Left hindlimb (tissue), 1 donor: Measurements from ENCODE around the gene P2RY8.
"Not testable (repeated sequence)": the region's sequence is repeated elsewhere in the genome, so short reads cannot be mapped to it uniquely, and the experiment has no call there.

Experiments
- DNase-seq: peaks from one replicate; pipeline ENCODE4 v3.0.0-alpha.2; 2018

Gene P2RY8

DNA sequence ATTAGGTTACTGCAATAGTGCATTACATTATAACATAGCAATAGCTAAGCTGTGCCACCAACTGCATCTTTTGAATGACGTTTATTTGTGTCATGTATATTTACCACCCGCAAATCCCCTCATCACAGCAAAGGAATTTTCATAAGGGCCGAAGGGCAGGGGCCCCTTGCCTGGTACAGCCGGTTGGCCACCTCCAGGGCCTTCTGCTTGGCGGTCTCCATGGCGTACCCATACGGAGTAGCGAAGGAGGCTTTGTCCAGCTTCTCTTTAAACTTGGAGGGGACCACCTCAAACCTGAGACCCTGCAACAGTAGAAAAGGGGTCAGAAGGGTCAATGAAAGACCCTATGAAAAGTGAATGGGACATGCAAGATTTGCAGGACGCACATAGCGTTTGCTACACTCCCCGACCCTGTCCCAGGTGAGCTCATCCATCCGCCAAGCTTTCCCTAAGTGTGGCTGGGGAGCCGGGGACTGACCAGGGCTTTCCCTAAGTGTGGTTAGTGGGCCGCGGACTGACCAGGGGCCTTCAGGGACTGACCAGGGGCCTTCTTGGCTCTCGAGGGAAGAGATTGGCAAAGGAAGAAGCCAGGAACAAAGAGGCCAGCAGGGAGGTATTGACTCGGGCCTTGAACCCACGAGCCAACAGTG, 94.8 kb downstream of the P2RY8 start:
- DNase-seq: no peak

DNA sequence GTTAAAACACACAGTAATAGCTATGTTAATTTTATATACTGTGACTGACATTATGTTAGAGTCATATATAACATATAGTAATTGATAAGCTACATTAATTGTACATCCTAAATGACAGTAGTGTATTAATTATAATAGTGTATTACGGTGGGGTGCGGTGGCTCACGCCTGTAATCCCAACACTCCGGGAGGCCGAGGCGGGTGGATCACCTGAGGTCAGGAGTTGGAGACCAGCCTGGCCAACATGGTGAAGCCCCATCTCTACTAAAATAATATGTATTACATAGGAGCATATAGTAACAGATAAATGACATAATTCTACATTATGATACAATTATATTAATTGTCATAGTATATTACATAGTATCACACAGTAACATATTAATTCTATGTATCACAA, 96.5 kb downstream of the P2RY8 start:
- DNase-seq: no peak

DNA sequence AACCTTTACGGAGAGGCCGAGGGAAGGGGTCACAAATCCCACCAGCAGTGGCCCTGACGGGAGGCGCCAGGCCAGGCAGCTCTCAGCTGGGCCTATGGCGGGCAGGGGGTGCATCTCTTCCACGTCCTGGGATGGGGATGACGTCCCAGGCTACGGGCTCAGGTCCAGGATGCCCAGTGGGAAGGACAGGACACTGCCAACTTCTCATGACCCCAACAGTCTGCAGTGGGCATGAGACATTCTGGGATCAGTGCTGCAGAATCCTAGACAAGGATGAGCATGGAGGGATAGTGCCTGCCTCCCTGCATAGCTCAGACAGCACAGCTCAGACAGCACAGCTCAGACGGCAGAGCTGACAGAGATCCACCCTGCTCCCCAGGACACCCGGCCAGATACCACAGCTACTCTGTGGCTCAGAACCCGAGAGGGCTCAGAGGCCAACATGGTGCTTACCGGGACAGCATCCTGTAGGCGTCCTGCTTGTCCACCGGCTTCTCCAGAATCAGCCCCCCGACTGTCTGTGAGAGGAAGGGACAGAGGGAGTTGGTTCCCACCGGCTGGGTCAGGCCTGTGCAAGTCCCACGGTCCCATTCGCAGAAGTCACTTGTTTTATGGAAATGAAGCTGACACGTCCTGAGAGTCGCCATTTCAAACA, 101.6 kb downstream of the P2RY8 start:
- DNase-seq: no peak

DNA sequence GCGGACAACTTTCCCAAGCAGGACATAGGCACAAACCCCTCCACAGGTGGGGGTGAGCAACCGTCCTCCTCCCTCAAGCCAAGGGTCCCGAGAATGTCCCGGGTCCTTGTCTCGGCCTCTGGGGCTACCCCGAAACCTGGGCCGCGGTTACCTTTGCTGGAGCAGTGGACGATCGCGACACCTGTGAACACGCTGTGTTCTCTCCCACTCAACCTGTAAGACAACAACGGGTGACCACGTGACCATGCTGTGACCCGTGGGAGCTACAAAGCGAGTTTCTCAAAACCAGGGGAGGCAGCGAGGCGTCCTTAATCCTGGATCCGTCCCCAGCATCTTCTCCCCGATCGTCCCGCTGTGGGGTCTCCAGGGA, 102.1 kb downstream of the P2RY8 start:
- no peak for DNase-seq

DNA sequence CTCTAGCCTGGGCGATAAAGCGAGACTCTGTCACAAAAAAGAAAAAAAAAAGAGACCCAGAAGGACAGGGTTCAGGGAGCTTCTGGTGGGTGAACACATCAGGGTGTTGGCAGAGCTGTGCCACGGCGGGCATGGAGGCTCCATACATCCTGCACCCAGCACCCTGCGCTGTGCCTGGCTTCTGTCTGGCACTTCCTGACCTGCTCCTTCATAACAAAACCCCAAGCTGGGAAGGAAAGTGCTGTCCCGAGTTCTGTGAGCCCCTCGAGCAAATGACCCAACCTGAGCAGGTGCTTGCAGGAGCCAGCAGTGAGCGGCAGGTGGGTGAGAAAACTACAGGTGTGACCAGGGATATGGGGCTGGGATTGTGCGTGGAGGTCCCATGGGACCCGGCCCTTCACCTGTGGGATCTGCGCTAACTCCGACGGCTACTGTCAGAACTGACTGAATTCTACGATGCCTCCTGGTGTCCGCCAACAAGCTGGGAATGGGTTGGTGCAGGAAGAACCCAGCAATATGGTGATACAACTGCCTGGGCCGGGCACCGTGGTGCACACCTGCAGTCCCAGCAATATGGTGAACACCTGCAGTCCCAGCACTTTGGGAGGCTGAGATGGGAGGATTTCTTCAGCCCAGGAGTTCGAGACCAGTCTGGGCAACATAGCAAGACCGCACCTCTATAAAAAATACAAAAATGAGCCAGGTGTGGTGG, 103.2 kb downstream of the P2RY8 start:
- DNase-seq: no peak

DNA sequence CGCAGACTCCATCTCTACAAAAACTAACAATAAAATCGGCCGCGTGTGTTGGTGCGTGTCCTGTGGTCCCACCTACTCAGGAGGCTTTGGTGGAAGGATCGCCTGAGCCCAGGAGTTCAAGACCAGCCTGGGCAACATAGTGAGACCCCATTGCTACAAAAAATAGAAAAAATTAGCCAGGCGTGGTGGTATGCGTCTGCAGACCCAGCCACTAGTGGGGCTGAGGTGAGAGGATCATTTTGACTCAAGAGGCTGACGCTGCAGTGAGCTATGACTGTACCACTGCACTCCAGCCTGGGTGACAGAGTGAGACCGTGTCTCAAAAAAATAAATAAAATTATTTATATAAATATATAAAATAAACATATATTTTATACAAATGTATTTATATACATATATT, 106.5 kb downstream of the P2RY8 start:
- DNase-seq: no peak

DNA sequence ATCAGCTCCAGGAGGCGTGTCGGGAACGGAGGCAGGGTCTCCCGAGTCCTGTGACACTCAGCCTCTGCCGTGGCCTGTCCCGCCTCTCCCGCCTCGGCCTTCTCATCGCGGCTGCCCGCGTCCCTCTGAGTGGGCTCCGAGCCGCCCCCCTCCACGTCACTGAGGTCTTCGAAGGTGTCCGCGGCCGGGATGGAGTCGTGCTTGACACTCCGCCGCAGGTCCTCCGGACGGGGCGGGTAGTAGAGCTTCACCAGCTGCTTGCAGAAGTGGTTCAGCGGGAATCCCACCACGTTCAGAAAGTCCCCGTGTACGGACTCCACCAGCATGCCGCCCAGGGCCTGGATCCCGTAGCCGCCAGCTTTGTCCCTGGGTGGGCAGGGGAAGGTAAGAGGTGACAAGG, 109.2 kb downstream of the P2RY8 start:
- no peak for DNase-seq

DNA sequence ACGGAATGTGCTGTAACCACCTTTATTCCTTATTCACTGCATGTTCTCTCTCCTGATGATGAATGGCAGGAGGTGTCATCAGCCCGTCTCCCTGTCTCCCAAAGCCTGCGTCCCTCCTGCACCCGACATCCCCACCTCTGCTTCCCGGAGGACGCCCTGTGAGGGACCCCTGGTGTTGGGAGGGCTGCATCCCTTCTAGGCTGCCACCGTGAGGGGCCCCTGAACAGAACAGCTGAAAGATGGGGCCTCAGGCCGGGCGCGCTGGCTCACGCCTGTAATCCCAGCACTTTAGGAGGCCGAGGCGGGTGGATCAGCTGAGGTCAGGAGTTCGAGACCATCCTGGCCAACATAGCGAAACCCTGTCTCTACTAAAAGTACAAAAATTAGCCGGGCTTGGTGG, 110.7 kb downstream of the P2RY8 start:
- not testable (repeated sequence) for DNase-seq

DNA sequence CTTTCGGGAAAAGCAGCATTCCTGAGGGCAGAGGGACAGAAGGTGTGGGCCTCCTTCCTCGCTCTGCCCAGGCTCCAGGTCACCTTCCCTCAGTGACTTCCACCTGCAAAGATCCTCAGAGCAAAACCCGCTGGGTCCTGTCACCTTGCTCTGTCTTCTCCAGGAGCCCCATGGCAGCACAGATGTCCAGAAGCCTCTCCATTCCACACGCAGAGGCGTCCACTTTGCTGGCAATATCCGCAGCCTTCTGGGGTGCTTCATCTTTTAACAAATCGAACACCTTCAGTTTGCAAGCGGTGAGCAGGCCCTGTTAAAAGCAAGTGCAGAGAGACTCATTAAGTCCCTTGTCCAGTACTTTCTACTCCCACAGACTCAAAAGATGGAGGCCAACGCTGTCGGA, 111.6 kb downstream of the P2RY8 start:
- DNase-seq: no peak

DNA sequence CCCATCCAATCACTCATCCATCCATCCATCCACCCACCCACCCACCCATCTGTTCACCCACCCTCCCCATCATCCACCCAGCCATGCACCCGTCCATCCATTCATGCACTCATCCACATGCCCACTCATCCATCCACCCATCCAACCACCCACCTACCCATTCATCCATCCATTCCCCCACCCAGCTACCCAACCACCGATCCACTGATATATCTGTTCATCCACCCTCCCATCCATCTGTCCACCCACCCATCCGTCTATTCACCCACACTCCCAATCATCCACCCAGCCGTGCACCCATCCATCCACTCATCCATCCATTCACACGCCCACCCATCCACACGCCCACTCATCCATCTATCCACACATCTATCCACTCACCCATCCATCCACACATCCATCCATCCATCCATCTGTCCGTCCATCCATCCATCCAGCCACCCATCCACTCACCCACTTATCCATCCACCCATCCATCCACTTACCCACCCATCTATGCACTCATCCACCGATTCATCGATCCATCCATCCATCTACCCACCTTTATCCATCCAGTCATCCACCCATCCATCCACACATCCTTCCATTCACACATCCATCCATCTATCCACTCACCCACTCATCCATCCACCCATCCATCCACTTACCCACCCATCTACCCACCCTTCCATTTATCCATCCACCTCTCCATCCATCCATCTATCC, 112.7 kb downstream of the P2RY8 start:
- no peak for DNase-seq

DNA sequence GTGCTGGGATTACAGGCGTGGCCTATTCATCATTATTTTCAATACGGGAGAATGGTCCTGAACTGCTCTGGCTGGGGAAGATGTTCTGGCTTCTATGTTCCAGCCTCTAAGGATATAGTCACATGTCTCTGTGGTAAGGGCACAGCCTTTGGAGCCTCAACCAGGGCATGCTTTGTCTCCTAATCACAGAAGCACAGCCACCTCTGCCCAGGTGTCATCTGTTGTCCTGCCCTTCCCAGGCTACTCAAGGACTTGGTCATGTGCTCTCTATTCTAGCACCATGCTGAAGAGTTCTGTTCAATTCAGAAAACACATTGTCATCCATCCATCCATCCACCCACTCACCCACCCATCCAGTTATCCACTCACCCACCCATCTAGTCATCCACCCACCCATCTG, 113.8 kb downstream of the P2RY8 start:
- DNase-seq: no peak

DNA sequence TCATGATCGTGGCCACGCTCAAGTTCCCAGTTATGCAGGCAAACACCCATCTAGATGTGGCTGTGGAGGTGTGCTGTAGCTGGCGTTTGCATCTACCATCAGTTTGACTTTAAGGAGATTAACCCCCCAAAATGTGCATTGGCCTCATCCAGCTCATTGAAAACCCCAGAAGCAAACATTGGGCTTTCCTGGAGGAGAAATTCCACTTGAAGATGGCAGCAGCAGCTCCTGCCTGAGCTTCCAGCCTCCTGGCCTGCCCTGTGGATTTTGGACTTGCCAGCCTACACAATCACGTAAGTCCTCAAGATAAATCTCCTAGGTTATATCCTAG, 114.9 kb downstream of the P2RY8 start:
- no peak for DNase-seq

DNA sequence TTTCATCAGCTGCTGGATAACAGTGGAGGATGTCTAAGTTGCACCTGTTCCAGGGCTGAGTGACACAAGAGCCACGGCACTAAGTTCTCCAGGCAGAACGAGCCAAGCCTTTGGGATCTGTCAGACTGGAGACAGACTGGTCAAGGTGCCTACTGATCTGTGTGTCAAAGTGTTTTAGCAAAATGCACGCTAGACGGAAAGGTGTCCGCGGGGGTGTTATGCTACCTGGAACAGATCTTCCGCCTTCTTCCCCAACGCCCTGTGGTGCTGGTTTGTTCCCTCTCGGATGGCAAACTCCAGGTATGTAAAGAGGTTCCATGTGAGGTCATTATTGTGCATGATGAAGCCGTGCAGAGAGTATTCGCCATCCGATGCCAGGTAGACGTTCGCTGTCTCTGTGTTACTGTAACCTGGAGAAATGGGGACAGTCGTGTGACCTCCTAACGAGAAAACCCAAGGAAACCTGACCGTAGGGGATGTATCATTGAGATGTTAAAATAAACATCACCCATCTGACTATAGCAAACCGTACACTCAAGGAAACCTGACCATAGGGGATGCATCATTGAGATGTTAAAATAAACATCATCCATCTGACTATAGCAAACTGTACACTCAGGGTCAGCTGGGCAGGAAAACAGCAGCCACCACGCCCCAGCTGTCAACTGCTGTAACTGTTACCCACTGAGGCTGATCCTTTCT, 115.4 kb downstream of the P2RY8 start:
- DNase-seq: no peak

DNA sequence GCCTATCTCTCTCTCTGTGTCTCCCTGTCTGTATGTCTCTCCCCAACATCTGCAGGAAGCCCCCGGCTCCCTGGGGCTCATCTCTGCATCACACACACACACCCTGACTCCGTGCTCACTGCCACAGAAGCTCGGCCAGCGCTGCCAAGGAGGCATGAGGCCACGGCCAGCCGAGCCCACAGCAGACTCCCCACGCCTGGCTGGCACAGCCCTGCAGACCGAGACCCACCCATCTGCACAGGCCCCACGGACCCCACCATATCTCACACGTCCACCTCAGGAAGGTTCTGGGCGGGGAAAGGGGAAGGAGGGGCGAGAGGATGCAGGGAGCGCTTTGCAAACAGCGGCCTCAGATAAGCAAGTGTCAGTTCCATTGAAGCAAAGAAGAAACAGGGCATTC, 116.6 kb downstream of the P2RY8 start:
- DNase-seq: no peak

DNA sequence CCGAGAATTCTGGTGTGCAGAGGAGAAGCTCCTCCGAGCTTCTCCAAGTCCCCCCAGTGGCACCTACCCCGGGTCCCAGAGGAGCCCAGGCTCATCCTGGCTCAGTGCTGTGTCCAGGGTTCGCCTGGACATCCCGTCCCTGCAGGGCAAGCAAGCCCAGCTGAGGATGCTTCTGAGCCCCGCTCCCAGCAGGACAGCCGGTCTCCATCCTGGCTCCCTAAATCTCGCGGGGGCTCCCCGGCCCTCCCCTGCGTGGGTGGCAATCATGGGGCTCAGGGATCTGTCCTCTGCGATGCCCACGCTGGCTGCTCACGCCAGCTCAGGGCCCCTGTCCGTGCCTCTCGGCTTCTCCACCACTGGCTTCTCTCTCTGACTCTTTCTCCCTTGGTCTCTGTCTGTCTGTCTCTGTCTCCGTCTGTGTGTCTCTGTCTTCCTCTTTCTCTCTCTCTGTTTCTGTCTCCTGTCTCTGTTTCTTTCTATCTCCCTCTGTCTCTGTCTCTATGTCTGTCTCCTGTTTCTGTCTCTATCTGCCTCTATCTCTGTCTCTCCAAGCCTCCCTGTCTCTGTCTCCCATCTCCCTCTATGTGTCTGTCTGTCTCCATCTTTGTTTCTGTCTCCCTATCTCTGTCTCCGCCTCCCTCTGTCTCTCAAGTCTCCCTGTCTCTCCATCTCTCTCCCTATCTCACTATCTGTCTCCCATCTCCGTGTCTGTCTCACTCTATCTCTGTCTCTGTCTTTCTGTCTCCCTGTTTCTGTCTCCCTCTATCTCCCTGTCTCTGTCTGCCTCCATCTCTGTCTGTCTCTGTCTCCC, 117.2 kb downstream of the P2RY8 start:
- no peak for DNase-seq

DNA sequence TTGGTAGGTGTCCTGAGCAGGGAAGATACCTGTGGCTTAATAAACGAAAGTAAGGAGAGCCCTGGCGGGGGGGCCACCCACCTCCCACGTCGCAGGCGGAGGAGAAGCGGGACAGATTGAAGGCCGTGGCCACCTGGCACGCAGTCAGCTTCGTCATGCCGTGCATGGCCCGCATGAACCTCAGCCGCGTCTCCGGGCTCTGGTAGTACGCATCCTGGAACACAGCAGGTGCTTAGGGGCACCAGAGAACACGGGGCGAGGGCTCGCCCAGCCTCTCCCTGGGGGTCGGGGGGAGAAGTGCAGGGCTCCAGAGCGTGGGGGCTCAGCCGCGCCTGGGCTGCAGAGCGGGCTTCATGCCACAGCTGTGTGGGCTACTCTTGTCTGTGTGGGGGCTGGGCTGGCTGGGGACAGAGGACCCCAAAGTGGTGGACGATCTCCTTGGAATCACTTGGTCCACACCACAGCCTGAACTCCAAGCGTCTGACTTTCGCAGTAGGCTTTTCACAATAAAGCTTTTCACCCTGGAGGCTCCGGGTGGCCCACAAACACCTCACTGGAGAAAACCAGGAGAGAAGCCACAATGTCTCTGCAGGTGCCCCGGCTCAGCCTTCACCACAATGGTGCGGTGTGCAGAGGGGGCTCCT, 118.0 kb downstream of the P2RY8 start:
- no peak for DNase-seq

DNA sequence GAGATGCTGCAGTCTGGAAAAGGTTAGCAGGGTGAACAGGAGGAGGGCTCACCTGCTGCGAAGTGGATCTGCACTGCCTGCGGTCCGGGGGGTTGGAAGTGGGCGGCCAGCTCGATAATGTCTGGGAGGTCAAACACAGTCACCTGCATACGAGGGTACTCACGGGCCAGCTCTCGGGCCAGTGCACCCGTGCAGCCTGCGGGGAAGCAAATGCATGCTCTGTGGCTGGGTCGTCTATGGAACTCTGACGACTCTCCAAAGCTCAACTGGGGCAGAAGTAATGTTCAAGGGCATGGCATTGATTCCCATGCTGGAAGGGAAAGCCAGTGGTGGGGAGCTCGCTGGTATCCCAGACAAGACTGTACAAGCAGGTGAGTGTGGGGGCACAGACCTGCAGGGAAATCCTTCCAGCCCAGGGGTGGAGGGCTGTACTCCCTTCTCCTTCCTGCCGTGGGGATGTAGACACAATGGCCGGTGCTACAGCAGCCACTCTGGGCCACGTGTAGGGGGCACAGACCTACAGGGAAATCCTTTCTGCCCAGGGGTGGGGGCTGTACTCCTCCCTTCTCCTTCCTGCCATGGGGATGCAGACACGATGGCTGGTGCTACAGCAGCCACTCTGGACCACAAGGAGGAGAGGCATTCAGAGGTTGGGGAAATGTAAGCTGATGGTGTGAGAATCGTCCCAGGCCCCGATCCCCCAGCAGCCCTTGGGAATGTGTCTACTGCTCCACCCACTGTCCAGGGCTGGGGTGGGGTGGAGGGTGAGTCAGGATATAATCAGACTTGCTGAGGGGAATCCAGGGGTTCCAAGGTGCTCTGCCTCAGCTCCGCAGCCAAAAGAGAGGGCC, 118.8 kb downstream of the P2RY8 start:
- DNase-seq: no peak

DNA sequence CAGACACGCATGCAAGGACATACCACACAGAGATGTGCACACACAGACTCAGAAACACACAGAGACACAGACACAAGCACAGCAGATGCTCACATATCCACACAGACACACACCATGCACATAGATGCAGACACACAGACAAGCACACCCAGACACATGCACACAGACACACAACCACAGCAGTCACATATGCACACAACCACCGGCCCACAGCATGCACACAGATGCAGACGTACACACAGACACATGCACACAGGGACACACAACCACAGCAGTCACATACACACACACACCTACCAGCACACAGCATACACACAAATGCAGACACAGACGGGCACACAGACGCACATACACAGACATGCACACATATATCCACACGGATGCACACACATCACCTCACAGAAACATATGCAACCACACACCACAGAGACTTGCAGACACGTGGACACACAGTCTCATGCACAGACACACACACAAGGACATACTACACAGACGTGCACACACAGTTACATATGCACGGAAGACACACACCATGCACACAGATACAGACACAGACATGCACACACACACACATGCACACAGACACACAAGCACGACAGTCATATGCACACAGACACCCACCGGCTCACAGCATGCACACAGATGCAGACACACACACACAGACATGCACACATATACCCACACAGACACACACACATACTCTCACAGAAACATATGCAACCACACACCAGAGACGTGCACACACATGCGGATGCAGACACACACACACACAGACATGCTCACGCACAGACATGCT, 119.8 kb downstream of the P2RY8 start:
- DNase-seq: no peak

DNA sequence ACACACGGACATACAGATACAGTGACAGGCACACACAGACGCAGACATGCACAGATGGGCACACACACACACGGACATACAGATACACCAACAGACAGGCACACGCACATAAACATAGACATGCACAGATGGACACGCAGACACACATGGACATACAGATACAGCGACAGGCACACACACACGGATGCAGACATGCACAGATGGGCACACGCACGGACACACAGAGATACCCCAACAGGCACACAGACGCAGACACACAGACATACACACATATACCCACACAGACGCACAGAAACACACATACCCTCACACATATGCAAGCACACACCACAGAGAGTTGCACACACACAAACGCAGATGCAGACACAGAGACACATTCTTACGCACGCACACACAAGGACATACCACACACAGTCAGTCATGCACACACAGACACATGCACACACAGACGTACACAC, 120.6 kb downstream of the P2RY8 start:
- DNase-seq: no peak
